Measurements from ENCODE around the gene XAF1.

Gene XAF1

GRCh38 chr17:6755731-6756184 is at the start of gene XAF1:
TSS of gene XAF1 (plus strand) at chr17:6756046. CDS start at chr17:6756079, 33 bp downstream.
- peak; percentile 60 for DNase-seq (ENCODE audit: low read depth)

GRCh38 chr17:6706499-6706898 is 49.3 kb upstream of the XAF1 start:
- no peak for DNase-seq (ENCODE audit: low read depth)
- TF ChIP-seq CTCF (conservative IDR thresholded peaks at IDR 0.05; ENCODE audit: control insufficient read depth, insufficient read depth, low read depth, low read length), result no peak
- H3K4me3 ChIP-seq (ENCODE audit: control insufficient read depth, low read depth, low read length), result no peak overlapping the region

More at GRCh38 chr17:6755731-6756184, at the start of gene XAF1:
- peak within 1 kb of the TSS; percentile 56 for H3K4me3 ChIP-seq (ENCODE audit: control insufficient read depth, low read depth, low read length)
- TF ChIP-seq CTCF (conservative IDR thresholded peaks at IDR 0.05; ENCODE audit: control insufficient read depth, insufficient read depth, low read depth, low read length), result no peak

- no peak for DNase-seq (ENCODE audit: low read depth)
- no peak overlapping the region for H3K4me3 ChIP-seq (ENCODE audit: control insufficient read depth, low read depth, low read length)
- no peak for TF ChIP-seq CTCF (conservative IDR thresholded peaks at IDR 0.05; ENCODE audit: control insufficient read depth, insufficient read depth, low read depth, low read length)
Observed at GRCh38 chr17:6706996-6707395, 48.9 kb upstream of the XAF1 start.

- TF ChIP-seq CTCF (conservative IDR thresholded peaks at IDR 0.05; ENCODE audit: control insufficient read depth, insufficient read depth, low read depth, low read length), result no peak
- DNase-seq (ENCODE audit: low read depth), result no peak
- H3K4me3 ChIP-seq (ENCODE audit: control insufficient read depth, low read depth, low read length), result no peak overlapping the region
Observed at GRCh38 chr17:6708357-6708961, 47.4 kb upstream of the XAF1 start.

GRCh38 chr17:6710317-6710716 is 45.5 kb upstream of the XAF1 start:
- H3K4me3 ChIP-seq (ENCODE audit: control insufficient read depth, low read depth, low read length), result no peak overlapping the region
- peak; percentile 9 for DNase-seq (ENCODE audit: low read depth)
- no peak for TF ChIP-seq CTCF (conservative IDR thresholded peaks at IDR 0.05; ENCODE audit: control insufficient read depth, insufficient read depth, low read depth, low read length)

- no peak for DNase-seq (ENCODE audit: low read depth)
- no peak for TF ChIP-seq CTCF (conservative IDR thresholded peaks at IDR 0.05; ENCODE audit: control insufficient read depth, insufficient read depth, low read depth, low read length)
Observed at GRCh38 chr17:6711081-6711674, 44.7 kb upstream of the XAF1 start.

More at GRCh38 chr17:6711081-6711674, 44.7 kb upstream of the XAF1 start:
- H3K4me3 ChIP-seq (ENCODE audit: control insufficient read depth, low read depth, low read length), result no peak overlapping the region
